GM23338 (cell line): ENCODE measurements around the gene PHACTR2. TPM values are rescaled to one million over a fixed set of nuclear protein-coding genes. Genes with fewer than 3 reads are reported as not detected.

Experiments
- ATAC-seq: fragments of 200-7000 bp; cut with Tn5 transposase; 3 replicates; pipeline ENCODE4 v1.9.1; 2020
- DNase-seq: peaks from one replicate; pipeline ENCODE4 v3.0.0-alpha.2; 2015; ENCODE audit warnings: low spot score
- H2AFZ ChIP-seq: fragments of 200-600 bp; sonication (generic); 2 replicates; pipeline ENCODE4 v1.8.0; 2016; ENCODE audit warnings: antibody characterized with exemption, mild to moderate bottlenecking, moderate library complexity
- H3F3A ChIP-seq: fragments of 200-600 bp; sonication (generic); replicated peaks from 2 replicates; pipeline ENCODE4 v1.8.0; 2017; ENCODE audit warnings: antibody characterized with exemption, mixed run types, low read depth
- H3K27ac ChIP-seq: fragments of 200-600 bp; sonication (generic); 2 replicates; pipeline ENCODE4 v1.6.1; 2016; ENCODE audit warnings: low read depth
- H3K27me3 ChIP-seq: fragments of 200-600 bp; sonication (generic); 2 replicates; pipeline ENCODE4 v1.8.0; 2016; ENCODE audit warnings: mild to moderate bottlenecking, mixed run types, moderate library complexity; ENCODE audit not compliant: insufficient read depth
- H3K36me3 ChIP-seq: fragments of 200-600 bp; sonication (generic); 2 replicates; pipeline ENCODE4 v1.8.0; 2016; ENCODE audit warnings: mild to moderate bottlenecking; ENCODE audit not compliant: insufficient read depth
- H3K4me1 ChIP-seq: fragments of 200-600 bp; sonication (generic); 2 replicates; pipeline ENCODE4 v1.8.0; 2016; ENCODE audit warnings: mild to moderate bottlenecking, moderate library complexity; ENCODE audit not compliant: insufficient read depth
- H3K4me2 ChIP-seq: fragments of 200-600 bp; sonication (generic); 2 replicates; pipeline ENCODE4 v1.7.1; 2017; ENCODE audit warnings: mixed run types
- H3K4me3 ChIP-seq: fragments of 200-600 bp; sonication (generic); 2 replicates; pipeline ENCODE4 v1.6.1; 2016; ENCODE audit warnings: mixed run types
- H3K79me2 ChIP-seq: fragments of 200-600 bp; sonication (generic); replicated peaks from 2 replicates; pipeline ENCODE4 v1.8.0; 2017; ENCODE audit warnings: mild to moderate bottlenecking; ENCODE audit not compliant: insufficient read depth
- H3K9me2 ChIP-seq: fragments of 200-600 bp; sonication (generic); 2 replicates; pipeline ENCODE4 v1.8.0; 2017; ENCODE audit not compliant: insufficient read depth
- H4K20me1 ChIP-seq: fragments of 200-600 bp; sonication (generic); replicated peaks from 2 replicates; pipeline ENCODE4 v1.8.0; 2017; ENCODE audit warnings: mild to moderate bottlenecking; ENCODE audit not compliant: insufficient read depth
- H3K27ac Mint-ChIP-seq: 2 replicates; pipeline ENCODE4 v1.8.0; 2020; ENCODE audit warnings: inconsistent platforms, mild to moderate bottlenecking, moderate library complexity, mixed read lengths
- H3K27me3 Mint-ChIP-seq: 3 replicates; pipeline ENCODE4 v1.8.0; 2022; ENCODE audit warnings: low read depth, mild to moderate bottlenecking, moderate library complexity, mixed read lengths, inconsistent platforms; ENCODE audit not compliant: insufficient read depth, poor library complexity
- H3K36me3 Mint-ChIP-seq: 3 replicates; pipeline ENCODE4 v1.8.0; 2021; ENCODE audit warnings: low read depth, mild to moderate bottlenecking, inconsistent platforms, moderate library complexity, mixed read lengths
- H3K4me1 Mint-ChIP-seq: 3 replicates; pipeline ENCODE4 v1.8.0; 2020; ENCODE audit warnings: mild to moderate bottlenecking, inconsistent platforms, mixed read lengths
- H3K4me3 Mint-ChIP-seq: 3 replicates; pipeline ENCODE4 v1.8.0; 2021; ENCODE audit warnings: moderate library complexity, mild to moderate bottlenecking, inconsistent platforms, mixed read lengths
- H3K9me3 Mint-ChIP-seq: 3 replicates; pipeline ENCODE4 v1.8.0; 2020; ENCODE audit warnings: moderate library complexity, mild to moderate bottlenecking, inconsistent platforms, mixed read lengths
- CREB1 ChIP-seq: fragments of 250-450 bp; sonication (Bioruptor Pico); IDR thresholded peaks from 2 replicates; pipeline ENCODE4 v1.5.0; 2020; ENCODE audit warnings: low read depth, mild to moderate bottlenecking, moderate library complexity
- CTCF ChIP-seq, 2 experiments: fragments of 200-600 bp in 1 of 2; sonication (generic) in 1 of 2; conservative IDR thresholded peaks; 2 replicates each; pipeline versions ENCODE4 v1.5.1 to v1.6.1; 2016 to 2017; ENCODE audit warnings: antibody characterized with exemption in 2 of 2, low read depth in 2 of 2, mild to moderate bottlenecking in 2 of 2, moderate library complexity in 1 of 2
- ETS1 ChIP-seq: IDR thresholded peaks from 2 replicates; pipeline ENCODE4 v1.6.1; 2016; ENCODE audit warnings: antibody characterized with exemption
- EZH2 ChIP-seq: fragments of 200-600 bp; sonication (generic); IDR thresholded peaks from one replicate; pipeline ENCODE4 v1.8.0; 2017; ENCODE audit warnings: antibody characterized with exemption, mild to moderate bottlenecking, low read depth; ENCODE audit not compliant: unreplicated experiment
- EZH2phosphoT487 ChIP-seq: fragments of 200-600 bp; sonication (generic); IDR thresholded peaks from one replicate; pipeline ENCODE4 v1.8.1; 2018; ENCODE audit warnings: antibody characterized with exemption; ENCODE audit not compliant: unreplicated experiment
- JUNB ChIP-seq: IDR thresholded peaks from one replicate; pipeline ENCODE4 v1.6.1; 2016; ENCODE audit warnings: antibody characterized with exemption; ENCODE audit not compliant: unreplicated experiment
- NANOG ChIP-seq: IDR thresholded peaks from 2 replicates; pipeline ENCODE4 v1.6.1; 2016; ENCODE audit warnings: antibody characterized with exemption, borderline replicate concordance
- POLR2AphosphoS5 ChIP-seq: IDR thresholded peaks from 2 replicates; pipeline ENCODE4 v1.6.1; 2016; ENCODE audit warnings: antibody characterized with exemption, low read depth
- REST ChIP-seq: IDR thresholded peaks from one replicate; pipeline ENCODE4 v1.6.1; 2018; ENCODE audit warnings: antibody characterized with exemption; ENCODE audit not compliant: unreplicated experiment
- STAT1 ChIP-seq: IDR thresholded peaks from one replicate; pipeline ENCODE4 v1.6.1; 2016; ENCODE audit warnings: antibody characterized with exemption; ENCODE audit not compliant: unreplicated experiment
- ZNF114 ChIP-seq: fragments of 250-450 bp; sonication (Bioruptor Pico); IDR thresholded peaks from 2 replicates; pipeline ENCODE4 v1.5.0; 2020; ENCODE audit warnings: mild to moderate bottlenecking, moderate library complexity
- ZNF331 ChIP-seq: fragments of 250-450 bp; sonication (Bioruptor Pico); IDR thresholded peaks from 2 replicates; pipeline ENCODE4 v1.5.0; 2020; ENCODE audit warnings: low read depth, mild to moderate bottlenecking, moderate library complexity
- ZNF462 ChIP-seq: fragments of 250-450 bp; sonication (Bioruptor Pico); IDR thresholded peaks from 2 replicates; pipeline ENCODE4 v1.5.0; 2020; ENCODE audit warnings: mild to moderate bottlenecking, moderate library complexity
- polyA plus RNA-seq: library from polyadenylated mRNA; unstranded; fragments of >200 nt; fragmentation: Nextera tagmentation; extraction: Ambion mirVana; gene quantifications from 2 replicates; pipeline ENCODE4 v1.2.1, GENCODE V29; 2016
- total RNA-seq: library from RNA; depleted of rRNA; stranded (reverse); fragments of >200 nt; shearing (Covaris generic); gene quantifications from 2 replicates; pipeline ENCODE4 v1.2.3, GENCODE V29; 2014

PHACTR2 gene
- total and polyA plus RNA-seq, 2 experiments from 2014 or later: 67.7 to 105 TPM

- H3K79me2 ChIP-seq: peaks cover 93% of the 10 kb centered on the region
Measured at GRCh38 chr6:143682805-143683204, 5.0 kb downstream of the PHACTR2 start.

More at GRCh38 chr6:143682805-143683204, 5.0 kb downstream of the PHACTR2 start:
- Histone ChIP-seq H3K4me2 (no peak overlapping the region), H3K9me2 (no peaks in the 10 kb centered on the region), H4K20me1 (0 out of 2 replicates have a peak, but pooled peaks cover 4% of the 10 kb centered on the region), H3K4me3 (no peak overlapping the region), H3K4me1 (peaks cover 36% of the 10 kb centered on the region), H3K27ac (no peak overlapping the region), H3F3A (no peaks in the 10 kb centered on the region), H3K27me3 (no peaks in the 10 kb centered on the region), H3K36me3 (no peaks in the 10 kb centered on the region), H2AFZ (no peak overlapping the region)
- H3K27ac Mint-ChIP-seq: no peak overlapping the region
- peaks cover 25% of the 10 kb centered on the region for H3K36me3 Mint-ChIP-seq
- TF ChIP-seq STAT1 (no peak), ETS1 (no peak), ZNF462 (CRISPR knock-in tag) (no peak), CREB1 (CRISPR knock-in tag) (no peak), POLR2AphosphoS5 (no peak), EZH2phosphoT487 (no peak), ZNF331 (CRISPR knock-in tag) (no peak), JUNB (no peak), ZNF114 (no peak), CTCF (conservative IDR thresholded peaks at IDR 0.05; ENCODE audit: low read depth in 2 of 2) (no peak), EZH2 (no peak), REST (no peak), NANOG (no peak)
- peaks cover 18% of the 10 kb centered on the region for H3K9me3 Mint-ChIP-seq
- no peaks in the 10 kb centered on the region for H3K27me3 Mint-ChIP-seq
- no peak overlapping the region for H3K4me3 Mint-ChIP-seq
- ATAC-seq: no peak
- no peak for DNase-seq
- H3K4me1 Mint-ChIP-seq: peaks cover 35% of the 10 kb centered on the region
